ENCODE data around the gene CAMK1G. TPM values are rescaled to one million over a fixed set of nuclear protein-coding genes. Genes with fewer than 3 reads are reported as not detected.

Gene CAMK1G
- polyA plus RNA-seq, 1 donor from 2014 or later: 3.0 TPM

- Histone ChIP-seq H3K27ac (ENCODE audit: low read length) (no peak overlapping the region), H3K9me2 (ENCODE audit: insufficient read depth, low read length) (no peaks in the 10 kb centered on the region), H3K4me2 (ENCODE audit: low read length) (no peak overlapping the region), H3F3A (ENCODE audit: insufficient read depth, low read length, poor library complexity, severe bottlenecking) (no peaks in the 10 kb centered on the region), H3K27me3 (ENCODE audit: insufficient read depth, low read depth, low read length) (no peaks in the 10 kb centered on the region), H3K9me3 (ENCODE audit: low read length) (no peaks in the 10 kb centered on the region), H3K4me3 (ENCODE audit: low read length) (no peak overlapping the region), H4K20me1 (ENCODE audit: insufficient read depth) (no peaks in the 10 kb centered on the region), H3K79me2 (replicated peaks; ENCODE audit: insufficient read depth, low read length) (no peaks in the 10 kb centered on the region), H3K9ac (ENCODE audit: low read length) (no peak overlapping the region), H2AFZ (ENCODE audit: low read depth, low read length) (no peak overlapping the region), H3K36me3 (ENCODE audit: insufficient read depth, low read length) (no peaks in the 10 kb centered on the region)
- TF ChIP-seq POLR2AphosphoS5 (IDR thresholded peaks at IDR 0.05): no peak
- no peak for TF ChIP-seq EZH2 (IDR thresholded peaks at IDR 0.05; ENCODE audit: borderline replicate concordance, insufficient read depth, low read length, poor library complexity, severe bottlenecking)
- no peak for TF ChIP-seq EP300 (conservative IDR thresholded peaks at IDR 0.05; ENCODE audit: poor library complexity, severe bottlenecking)
- TF ChIP-seq RAD21 (conservative IDR thresholded peaks at IDR 0.05): no peak
Measured at GRCh38 chr1:209594440-209594839, 10.9 kb downstream of the CAMK1G start.

GRCh38 chr1:209595028-209595427 lies 11.5 kb downstream of the CAMK1G start:
- H3K36me3 ChIP-seq (ENCODE audit: insufficient read depth, low read length): no peaks in the 10 kb centered on the region
- no peaks in the 10 kb centered on the region for H3K9me2 ChIP-seq (ENCODE audit: insufficient read depth, low read length)
- H3K9ac ChIP-seq (ENCODE audit: low read length): no peak overlapping the region
- no peak overlapping the region for H3K27ac ChIP-seq (ENCODE audit: low read length)
- TF ChIP-seq EP300 (conservative IDR thresholded peaks at IDR 0.05; ENCODE audit: poor library complexity, severe bottlenecking): no peak
- no peak for TF ChIP-seq REST (IDR thresholded peaks at IDR 0.05; ENCODE audit: borderline replicate concordance)
- TF ChIP-seq TAF1 (IDR thresholded peaks at IDR 0.05; ENCODE audit: low read depth): no peak
- no peak for TF ChIP-seq SMC3 (conservative IDR thresholded peaks at IDR 0.05; ENCODE audit: poor library complexity)
- TF ChIP-seq POLR2AphosphoS5 (IDR thresholded peaks at IDR 0.05): no peak
- TF ChIP-seq, protein P1, sequence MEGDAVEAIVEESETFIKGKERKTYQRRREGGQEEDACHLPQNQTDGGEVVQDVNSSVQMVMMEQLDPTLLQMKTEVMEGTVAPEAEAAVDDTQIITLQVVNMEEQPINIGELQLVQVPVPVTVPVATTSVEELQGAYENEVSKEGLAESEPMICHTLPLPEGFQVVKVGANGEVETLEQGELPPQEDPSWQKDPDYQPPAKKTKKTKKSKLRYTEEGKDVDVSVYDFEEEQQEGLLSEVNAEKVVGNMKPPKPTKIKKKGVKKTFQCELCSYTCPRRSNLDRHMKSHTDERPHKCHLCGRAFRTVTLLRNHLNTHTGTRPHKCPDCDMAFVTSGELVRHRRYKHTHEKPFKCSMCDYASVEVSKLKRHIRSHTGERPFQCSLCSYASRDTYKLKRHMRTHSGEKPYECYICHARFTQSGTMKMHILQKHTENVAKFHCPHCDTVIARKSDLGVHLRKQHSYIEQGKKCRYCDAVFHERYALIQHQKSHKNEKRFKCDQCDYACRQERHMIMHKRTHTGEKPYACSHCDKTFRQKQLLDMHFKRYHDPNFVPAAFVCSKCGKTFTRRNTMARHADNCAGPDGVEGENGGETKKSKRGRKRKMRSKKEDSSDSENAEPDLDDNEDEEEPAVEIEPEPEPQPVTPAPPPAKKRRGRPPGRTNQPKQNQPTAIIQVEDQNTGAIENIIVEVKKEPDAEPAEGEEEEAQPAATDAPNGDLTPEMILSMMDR (IDR thresholded peaks at IDR 0.05; ENCODE audit: poor library complexity, severe bottlenecking): no peak
- H3K79me2 ChIP-seq (replicated peaks; ENCODE audit: insufficient read depth, low read length): no peaks in the 10 kb centered on the region
- H3K9me3 ChIP-seq (ENCODE audit: low read length): no peaks in the 10 kb centered on the region
- H4K20me1 ChIP-seq (ENCODE audit: insufficient read depth): no peaks in the 10 kb centered on the region
- no peak overlapping the region for H2AFZ ChIP-seq (ENCODE audit: low read depth, low read length)
- no peaks in the 10 kb centered on the region for H3K27me3 ChIP-seq (ENCODE audit: insufficient read depth, low read depth, low read length)
- H3K4me2 ChIP-seq (ENCODE audit: low read length): no peak overlapping the region
- H3K4me3 ChIP-seq (ENCODE audit: low read length): no peak overlapping the region
- H3F3A ChIP-seq (ENCODE audit: insufficient read depth, low read length, poor library complexity, severe bottlenecking): no peaks in the 10 kb centered on the region

- TF ChIP-seq SMC3 (conservative IDR thresholded peaks at IDR 0.05; ENCODE audit: poor library complexity) (no peak), REST (IDR thresholded peaks at IDR 0.05; ENCODE audit: borderline replicate concordance) (no peak)
- Histone ChIP-seq H3K9me3 (ENCODE audit: low read length) (no peaks in the 10 kb centered on the region), H3K79me2 (replicated peaks; ENCODE audit: insufficient read depth, low read length) (no peaks in the 10 kb centered on the region), H3F3A (ENCODE audit: insufficient read depth, low read length, poor library complexity, severe bottlenecking) (no peaks in the 10 kb centered on the region), H3K4me2 (ENCODE audit: low read length) (no peak overlapping the region), H2AFZ (ENCODE audit: low read depth, low read length) (no peak overlapping the region), H3K9me2 (ENCODE audit: insufficient read depth, low read length) (no peaks in the 10 kb centered on the region), H3K27ac (ENCODE audit: low read length) (no peak overlapping the region), H4K20me1 (ENCODE audit: insufficient read depth) (no peaks in the 10 kb centered on the region), H3K9ac (ENCODE audit: low read length) (no peak overlapping the region), H3K36me3 (ENCODE audit: insufficient read depth, low read length) (no peaks in the 10 kb centered on the region), H3K27me3 (ENCODE audit: insufficient read depth, low read depth, low read length) (no peaks in the 10 kb centered on the region), H3K4me3 (ENCODE audit: low read length) (no peak overlapping the region)
Measured at GRCh38 chr1:209595599-209596285, 12.2 kb downstream of the CAMK1G start.
